GM12878 (cell line): ENCODE results near the gene HEBP2. TPM values are rescaled to one million over a fixed set of nuclear protein-coding genes. Genes with fewer than 3 reads are reported as not detected.

Source experiments
- ATAC-seq: fragments of 200-7000 bp; cut with Tn5 transposase; 3 replicates; pipeline ENCODE4 v1.9.1; 2020; ENCODE audit warnings: mild to moderate bottlenecking, moderate library complexity
- BruUV-seq: library from RNA; stranded (reverse); fragments of 400-500 nt; replicated peaks from 2 replicates; lab custom pipeline; 2021; lab: Mats Ljungman, UMichigan
- CTCF ChIA-PET: fragments of 300-600 bp; sonication (Branson Sonifier 250); formaldehyde crosslinking; extraction: SDS; loops from one replicate; lab custom pipeline; 2021; ENCODE audit warnings: inconsistent platforms; lab: Yijun Ruan, JAX
- POLR2A ChIA-PET: fragments of 350-600 bp; formaldehyde crosslinking; extraction: SDS; loops from one replicate; lab custom pipeline; 2021; ENCODE audit warnings: inconsistent platforms; lab: Charles Lee
- RAD21 ChIA-PET: fragments of 300-600 bp; sonication (Branson Sonifier 250); formaldehyde crosslinking; loops from one replicate; lab custom pipeline; 2023; ENCODE audit warnings: antibody characterized with exemption; ENCODE audit not compliant: unreplicated experiment; lab: Charles Lee
- SMC1A ChIA-PET: fragments of 300-600 bp; sonication (Branson Sonifier 250); formaldehyde crosslinking; loops from one replicate; lab custom pipeline; 2023; ENCODE audit not compliant: unreplicated experiment, uncharacterized antibody; lab: Charles Lee
- DNase-seq: peaks from one replicate; pipeline ENCODE4 v3.0.0-alpha.2; 2011; ENCODE audit warnings: low read depth, low spot score
- FAIRE-seq: peaks from 3 replicates; lab custom pipeline; 2011; peaks lifted over from hg19 to GRCh38; lab: Jason Lieb, UNC
- H2AFZ ChIP-seq: 2 replicates; pipeline ENCODE4 v1.6.0; 2011; ENCODE audit warnings: low read depth, low read length, control low read depth; ENCODE audit not compliant: control insufficient read depth
- H3K27ac ChIP-seq: 2 replicates; pipeline ENCODE4 v1.5.1; 2011; ENCODE audit warnings: control low read depth; ENCODE audit not compliant: control insufficient read depth, insufficient read depth
- H3K27me3 ChIP-seq, 2 experiments: replicated peaks in 1 of 2; 2 replicates each; pipeline versions ENCODE4 v1.6.0 to v1.6.1; 2011; ENCODE audit warnings: low read length in 1 of 2; ENCODE audit not compliant: control insufficient read depth in 2 of 2, insufficient read depth in 2 of 2
- H3K36me3 ChIP-seq, 2 experiments: 2 replicates each; pipeline ENCODE4 v1.5.1; 2011; ENCODE audit warnings: low read length in 1 of 2; ENCODE audit not compliant: control insufficient read depth in 2 of 2, insufficient read depth in 2 of 2
- H3K4me1 ChIP-seq: 2 replicates; pipeline ENCODE4 v1.6.1; 2011; ENCODE audit warnings: mild to moderate bottlenecking, low read length, moderate library complexity, mixed read lengths; ENCODE audit not compliant: control insufficient read depth, insufficient read depth
- H3K4me2 ChIP-seq: 2 replicates; pipeline ENCODE4 v1.6.0; 2011; ENCODE audit warnings: control low read depth; ENCODE audit not compliant: control insufficient read depth, insufficient read depth
- H3K4me3 ChIP-seq: fragments of 200-600 bp; sonication (generic); 2 replicates; pipeline ENCODE4 v1.5.1; 2016
- H3K79me2 ChIP-seq: 2 replicates; pipeline ENCODE4 v1.6.0; 2011; ENCODE audit warnings: low read length; ENCODE audit not compliant: control insufficient read depth, insufficient read depth
- H3K9ac ChIP-seq: 2 replicates; pipeline ENCODE4 v1.8.0; 2011; ENCODE audit warnings: low read length, control low read depth, mixed read lengths; ENCODE audit not compliant: control insufficient read depth, insufficient read depth
- H3K9me3 ChIP-seq: replicated peaks from 3 replicates; pipeline ENCODE4 v1.5.1; 2011; ENCODE audit warnings: mild to moderate bottlenecking, low read length; ENCODE audit not compliant: control insufficient read depth, insufficient read depth
- H4K20me1 ChIP-seq: 2 replicates; pipeline ENCODE4 v1.6.0; 2011; ENCODE audit not compliant: control insufficient read depth, insufficient read depth
- BCLAF1 ChIP-seq: fragments of 450-650 bp; IDR thresholded peaks from 2 replicates; pipeline ENCODE4 v1.6.1; 2017; ENCODE audit warnings: antibody characterized with exemption, mild to moderate bottlenecking, moderate library complexity
- CTCF ChIP-seq, 3 experiments: IDR thresholded peaks in 2 of 3; conservative IDR thresholded peaks in 1 of 3; 2 replicates each; pipeline ENCODE4 v1.5.1; 2011; ENCODE audit warnings: low read depth in 3 of 3, low read length in 3 of 3, mild to moderate bottlenecking in 3 of 3, control low read depth in 2 of 3, moderate library complexity in 2 of 3, inconsistent platforms in 1 of 3, mixed read lengths in 1 of 3; ENCODE audit not compliant: control insufficient read depth in 2 of 3, insufficient read depth in 1 of 3; ENCODE audit errors: extremely low read depth in 1 of 3
- POLR2AphosphoS5 ChIP-seq: IDR thresholded peaks from 2 replicates; pipeline ENCODE4 v1.6.1; 2011; ENCODE audit warnings: mild to moderate bottlenecking, low read length, inconsistent platforms
- RAD21 ChIP-seq: IDR thresholded peaks from 2 replicates; pipeline ENCODE4 v1.6.1; 2011; ENCODE audit warnings: mild to moderate bottlenecking, low read depth, low read length, moderate library complexity; ENCODE audit not compliant: insufficient read depth
- RB1 ChIP-seq: fragments of 450-650 bp; formaldehyde crosslinking; IDR thresholded peaks from 2 replicates; pipeline ENCODE4 v1.6.1; 2017; ENCODE audit warnings: mild to moderate bottlenecking, borderline replicate concordance
- SMC3 ChIP-seq: IDR thresholded peaks from 2 replicates; pipeline ENCODE4 v1.6.1; 2011; ENCODE audit warnings: low read length, improper control_type of control experiment, borderline replicate concordance
- ZNF592 ChIP-seq: fragments of 450-650 bp; IDR thresholded peaks from 2 replicates; pipeline ENCODE4 v1.6.1; 2017; ENCODE audit warnings: mild to moderate bottlenecking, moderate library complexity
- ZZZ3 ChIP-seq: IDR thresholded peaks from 2 replicates; pipeline ENCODE4 v1.6.1; 2011; ENCODE audit warnings: low read depth; ENCODE audit not compliant: control insufficient read depth, insufficient read length
- WGBS: methylation state at CpG from one replicate; pipeline ENCODE4 v1.1.6; 2016; ENCODE audit warnings: low lambda C conversion rate; ENCODE audit not compliant: insufficient replicate concordance, insufficient coverage; ENCODE audit errors: missing lambda C conversion rate; 5-methylcytosine and 5-hydroxymethylcytosine counted together
- in situ Hi-C: fragments of 300-500 bp; cut with MboI; formaldehyde crosslinking; loops from 9 replicates; pipeline ENCODE4 v1.14.3; 2018; ENCODE audit warnings: mixed read lengths
- intact Hi-C: fragments of 100-400 bp; cut with micrococcal nuclease; formaldehyde crosslinking; loops from one replicate; pipeline ENCODE4 v1.14.2; 2022; ENCODE audit not compliant: unreplicated experiment
- polyA plus RNA-seq, 11 experiments: library from polyadenylated mRNA; depleted of rRNA in 4 of 11; unstranded in 6 of 11; stranded (reverse) in 5 of 11; fragments of >200 nt; fragmentation: Nextera tagmentation in 4 of 11; fragmentation: Illumina TruSeq in 1 of 11; extraction: Ambion mirVana in 4 of 11; extraction: Trizol in 1 of 11; gene quantifications; 1 replicate in 1 of 11; 2 replicates in 10 of 11; pipeline versions ENCODE4 v1.2.1 to v1.2.3, GENCODE V29; 2011 to 2016; ENCODE audit warnings: inconsistent platforms in 2 of 11, missing spikeins in 2 of 11, low read depth in 1 of 11
- total RNA-seq, 4 experiments: library from RNA; depleted of rRNA in 3 of 4; stranded (reverse); fragments of >200 nt in 3 of 4; fragmentation: Illumina TruSeq in 1 of 4; extraction: Trizol in 1 of 4; gene quantifications; 2 replicates each; pipeline versions ENCODE4 v1.2.1 to v1.2.3, GENCODE V29; 2013 to 2021

The HEBP2 gene
- total and polyA plus RNA-seq, 10 of the 15 experiments (the other 5 are each of a cell fraction or from before 2014, with no cell fraction given): 3.8 to 41.8 (median 16.9) TPM

- no peak for TF ChIP-seq BCLAF1
Observed at GRCh38 chr6:138427701-138428100, 23.7 kb downstream of the HEBP2 start (continued).

GRCh38 chr6:138428944-138429598, 25.0 kb downstream of the HEBP2 start:
- WGBS: 29% methylated on average over 8 of the region's 8 CpGs
- BruUV-seq: no TSS peak
- ATAC-seq: peak; percentile 80
- H3K4me1 ChIP-seq: no peaks in the 10 kb centered on the region
- ChIA-PET POLR2A (interaction anchor here (1.1 kb wide), 1 partner anchor 80 kb away, joined by 6 read pairs; no protein-coding TSS in a partner anchor), CTCF (interaction anchor here (0.8 to 17.0 kb wide), 37 partner anchors 11 to 424 kb away, joined by 3 to 387 read pairs (median 4); partner anchors contain the start of genes HEBP2 and NHSL1), RAD21 (interaction anchor here (0.7 to 9.4 kb wide), 12 partner anchors 26 to 1602 kb away, joined by 3 to 202 read pairs (median 3); partner anchors contain the start of gene NHSL1), SMC1A (interaction anchor here (0.6 to 10.0 kb wide), 18 partner anchors 11 to 337 kb away, joined by 3 to 234 read pairs (median 5); partner anchors contain the start of gene NHSL1)
- peaks cover 0 to 11% of the 10 kb centered on the region in 2 experiments; a peak in 2 of 4 replicates for H3K36me3 ChIP-seq
- in situ Hi-C loops (no loop called here), intact Hi-C loops (loop anchor here (1.0 to 5.0 kb wide), 4 partner anchors 80 to 338 kb away; no protein-coding TSS in a partner anchor)
- no peak overlapping the region for H3K9ac ChIP-seq
- H2AFZ ChIP-seq: no peak overlapping the region
- DNase-seq: no peak
- H3K27ac ChIP-seq: no peak overlapping the region
- no peaks in the 10 kb centered on the region for H3K9me3 ChIP-seq
- H3K4me3 ChIP-seq: no peak overlapping the region
- FAIRE-seq: peak; percentile 81
- no peaks in the 10 kb centered on the region for H3K27me3 ChIP-seq
- no peak overlapping the region for H3K4me2 ChIP-seq
- TF ChIP-seq RB1 (peak; percentile 52; the same call in 1 of the 2 replicates), ZNF592 (peak; percentile 39; the same call in 1 of the 2 replicates), CTCF (IDR thresholded peaks at IDR 0.05 in 2 of 3, conservative IDR thresholded peaks at IDR 0.05 in 1 of 3; ENCODE audit: control insufficient read depth in 2 of 3, extremely low read depth in 1 of 3, insufficient read depth in 1 of 3, low read depth in 3 of 3, low read length in 3 of 3) (peak; percentile 38 to 69 (median 55); a peak in 5 of 6 replicates), RAD21 (peak; percentile 81), SMC3 (peak; percentile 67; the same call in 1 of the 2 replicates), POLR2AphosphoS5 (no peak), ZZZ3 (no peak)
- H4K20me1 ChIP-seq: no peaks in the 10 kb centered on the region
- no peaks in the 10 kb centered on the region for H3K79me2 ChIP-seq
